ENCODE data around the gene ZNF648.

ZNF648 gene

DNA sequence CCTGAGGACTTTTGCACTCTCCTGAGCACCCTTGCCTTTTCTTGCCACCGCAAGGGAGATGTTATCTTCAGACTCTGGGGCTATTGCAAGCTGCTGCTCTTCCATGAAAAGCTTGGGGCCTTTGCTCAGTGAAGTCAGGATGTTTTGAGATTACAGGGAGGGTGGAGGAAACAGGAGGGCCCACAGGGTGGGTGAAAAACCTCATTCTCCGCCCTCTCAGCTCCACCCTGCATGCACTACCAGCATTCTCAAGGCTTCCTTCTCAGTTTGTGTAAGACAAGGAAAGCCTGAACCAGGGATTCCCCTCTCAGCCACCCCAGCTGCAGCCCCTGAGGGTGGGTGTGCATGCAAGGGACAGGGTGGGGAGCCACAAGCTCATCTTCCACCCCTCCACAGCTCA is 25.8 kb upstream of the ZNF648 start:
- no peak overlapping the region for H3K4me3 ChIP-seq (ENCODE audit: low read length)
- H3K27me3 ChIP-seq (ENCODE audit: insufficient read depth, low read length), result peaks cover 12% of the 10 kb centered on the region
- no peaks in the 10 kb centered on the region for H3K4me1 ChIP-seq (ENCODE audit: insufficient read depth, low read length)
- H3K36me3 ChIP-seq (ENCODE audit: insufficient read depth, low read length), result no peaks in the 10 kb centered on the region
- H2AFZ ChIP-seq (ENCODE audit: low read depth, low read length), result no peak overlapping the region
- no peaks in the 10 kb centered on the region for H3K9me3 ChIP-seq (ENCODE audit: low read length)

- Histone ChIP-seq H2AFZ (ENCODE audit: low read depth, low read length) (no peak overlapping the region), H3K4me1 (ENCODE audit: insufficient read depth, low read length) (no peaks in the 10 kb centered on the region), H3K27me3 (ENCODE audit: insufficient read depth, low read length) (peaks cover 12% of the 10 kb centered on the region), H3K36me3 (ENCODE audit: insufficient read depth, low read length) (no peaks in the 10 kb centered on the region), H3K9me3 (ENCODE audit: low read length) (no peaks in the 10 kb centered on the region), H3K4me3 (ENCODE audit: low read length) (no peak overlapping the region)
Measured at GRCh38 chr1:182086620-182087019, 25.1 kb upstream of the ZNF648 start.

DNA sequence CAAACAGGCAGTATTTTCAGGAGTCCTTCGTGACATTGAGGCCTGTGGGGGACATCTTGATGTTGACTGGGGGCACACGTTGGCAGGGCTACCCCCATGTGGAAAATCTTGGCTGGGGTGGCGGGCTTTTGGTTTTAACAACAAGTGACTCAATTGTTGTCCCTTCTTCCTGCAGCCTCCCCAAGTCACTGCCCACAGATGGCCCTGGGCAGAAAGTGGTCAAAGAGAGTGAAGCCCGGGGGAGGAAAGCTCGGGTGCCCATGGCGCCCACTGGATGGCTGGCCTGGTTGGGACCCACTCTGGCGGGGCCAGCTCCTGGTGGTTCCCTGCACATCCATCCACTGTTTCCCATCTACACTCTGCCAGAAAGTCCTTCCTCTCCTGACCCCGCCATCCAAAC is 24.6 kb upstream of the ZNF648 start:
- Histone ChIP-seq H3K4me3 (ENCODE audit: low read length) (no peak overlapping the region), H3K4me1 (ENCODE audit: insufficient read depth, low read length) (no peaks in the 10 kb centered on the region), H3K9me3 (ENCODE audit: low read length) (no peaks in the 10 kb centered on the region), H3K27me3 (ENCODE audit: insufficient read depth, low read length) (peaks cover 12% of the 10 kb centered on the region), H3K36me3 (ENCODE audit: insufficient read depth, low read length) (no peaks in the 10 kb centered on the region), H2AFZ (ENCODE audit: low read depth, low read length) (no peak overlapping the region)

DNA sequence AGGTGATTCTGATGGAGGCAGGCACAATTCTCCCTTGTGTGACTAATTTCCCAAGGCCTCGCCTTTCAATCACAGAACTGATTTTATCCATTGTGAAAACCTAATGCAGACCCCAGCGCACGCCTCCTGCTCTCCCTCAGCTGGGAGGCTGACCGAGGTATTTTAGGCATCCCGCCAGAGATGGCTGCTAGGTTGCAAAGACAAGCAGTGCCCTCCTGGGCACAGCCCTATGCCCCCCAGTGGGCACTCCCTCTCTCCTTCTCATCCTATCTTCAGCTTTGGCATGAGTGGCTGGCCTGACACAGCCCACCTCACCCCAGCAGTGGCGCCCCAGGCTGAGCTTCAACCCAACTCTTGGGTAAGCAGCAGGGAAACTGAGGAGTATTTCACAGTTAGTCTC is 24.2 kb upstream of the ZNF648 start:
- peaks cover 12% of the 10 kb centered on the region for H3K27me3 ChIP-seq (ENCODE audit: insufficient read depth, low read length)
- H3K4me3 ChIP-seq (ENCODE audit: low read length), result no peak overlapping the region
- H2AFZ ChIP-seq (ENCODE audit: low read depth, low read length), result no peak overlapping the region
- no peaks in the 10 kb centered on the region for H3K4me1 ChIP-seq (ENCODE audit: insufficient read depth, low read length)
- H3K36me3 ChIP-seq (ENCODE audit: insufficient read depth, low read length), result no peaks in the 10 kb centered on the region
- H3K9me3 ChIP-seq (ENCODE audit: low read length), result no peaks in the 10 kb centered on the region

DNA sequence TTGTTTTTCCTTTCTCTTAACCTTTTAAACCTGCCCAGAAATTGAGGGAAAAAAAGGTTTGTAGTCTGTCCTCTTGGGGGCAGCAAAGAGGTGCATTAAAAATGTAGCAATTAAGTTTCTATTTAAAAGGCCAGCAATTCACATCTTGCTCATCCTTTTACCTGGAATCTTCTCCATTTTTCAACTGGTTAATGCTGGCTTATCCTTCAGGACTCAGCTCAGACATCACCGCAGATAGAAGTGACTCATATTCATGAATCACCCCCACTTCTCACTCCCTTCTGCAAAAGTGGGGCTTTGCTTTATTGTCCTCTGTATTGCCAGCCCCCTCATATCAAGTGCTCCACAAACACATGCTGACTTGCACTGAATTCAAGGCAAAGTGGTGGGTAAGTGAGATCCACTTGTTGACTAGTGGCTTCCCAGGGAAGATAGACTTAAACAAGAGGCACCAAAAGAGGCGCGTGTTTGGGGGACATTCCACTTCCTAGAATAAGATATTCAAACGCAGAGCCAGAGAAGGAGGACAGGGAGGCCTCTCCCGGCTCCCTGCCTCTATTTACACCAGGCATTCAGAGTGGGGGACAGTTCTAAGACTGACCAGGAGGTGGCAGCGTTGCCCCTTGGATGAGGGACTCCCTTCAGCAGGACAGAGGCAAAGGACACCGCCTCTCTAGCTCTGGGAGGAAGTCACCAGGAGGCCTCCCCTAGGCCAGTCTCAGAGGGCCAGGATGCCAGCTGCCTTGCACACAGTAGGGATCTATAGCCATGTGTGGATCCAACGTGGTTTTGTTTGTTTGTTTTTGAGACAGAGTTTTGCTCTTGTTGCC is 23.2 kb upstream of the ZNF648 start:
- H3K9me3 ChIP-seq (ENCODE audit: low read length), result no peaks in the 10 kb centered on the region
- H3K36me3 ChIP-seq (ENCODE audit: insufficient read depth, low read length), result no peaks in the 10 kb centered on the region
- peaks cover 12% of the 10 kb centered on the region for H3K27me3 ChIP-seq (ENCODE audit: insufficient read depth, low read length)
- no peaks in the 10 kb centered on the region for H3K4me1 ChIP-seq (ENCODE audit: insufficient read depth, low read length)
- no peak overlapping the region for H2AFZ ChIP-seq (ENCODE audit: low read depth, low read length)
- no peak overlapping the region for H3K4me3 ChIP-seq (ENCODE audit: low read length)

GRCh38 chr1:182083851-182084486 is 22.5 kb upstream of the ZNF648 start:
- Histone ChIP-seq H3K27me3 (ENCODE audit: insufficient read depth, low read length) (peaks cover 11% of the 10 kb centered on the region), H3K9me3 (ENCODE audit: low read length) (no peaks in the 10 kb centered on the region), H3K4me1 (ENCODE audit: insufficient read depth, low read length) (no peaks in the 10 kb centered on the region), H3K36me3 (ENCODE audit: insufficient read depth, low read length) (no peaks in the 10 kb centered on the region), H3K4me3 (ENCODE audit: low read length) (no peak overlapping the region), H2AFZ (ENCODE audit: low read depth, low read length) (no peak overlapping the region)

GRCh38 chr1:182080955-182081582 is 19.6 kb upstream of the ZNF648 start:
- H3K4me3 ChIP-seq (ENCODE audit: low read length), result no peak overlapping the region
- no peaks in the 10 kb centered on the region for H3K9me3 ChIP-seq (ENCODE audit: low read length)

DNA sequence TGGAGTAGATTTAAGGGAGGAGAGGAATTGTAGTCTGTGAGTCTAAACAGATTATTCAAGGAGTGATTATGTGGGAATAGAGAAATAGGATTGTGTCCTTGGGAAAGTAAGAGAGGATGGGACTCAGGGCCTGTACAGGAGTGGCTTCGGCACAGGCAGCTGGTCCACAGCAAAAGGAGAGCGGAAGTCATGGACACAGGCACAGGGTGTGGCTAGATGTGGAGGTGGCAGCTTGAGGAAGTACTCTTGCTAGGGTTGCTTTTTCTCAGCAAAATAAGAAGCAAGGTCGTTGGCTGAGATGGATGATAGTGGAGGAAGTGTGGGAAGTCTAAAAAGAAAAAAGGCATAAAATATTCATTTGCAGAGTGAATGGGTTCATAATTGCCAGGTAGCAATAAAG is 18.5 kb upstream of the ZNF648 start:
- Histone ChIP-seq H3K4me1 (ENCODE audit: insufficient read depth, low read length) (no peaks in the 10 kb centered on the region), H3K36me3 (ENCODE audit: insufficient read depth, low read length) (no peaks in the 10 kb centered on the region), H3K9me3 (ENCODE audit: low read length) (no peaks in the 10 kb centered on the region), H3K4me3 (ENCODE audit: low read length) (no peak overlapping the region), H3K27me3 (ENCODE audit: insufficient read depth, low read length) (no peaks in the 10 kb centered on the region), H2AFZ (ENCODE audit: low read depth, low read length) (no peak overlapping the region)

More at GRCh38 chr1:182080955-182081582, 19.6 kb upstream of the ZNF648 start:
- no peaks in the 10 kb centered on the region for H3K27me3 ChIP-seq (ENCODE audit: insufficient read depth, low read length)
- H3K36me3 ChIP-seq (ENCODE audit: insufficient read depth, low read length), result no peaks in the 10 kb centered on the region
- H2AFZ ChIP-seq (ENCODE audit: low read depth, low read length), result no peak overlapping the region
- no peaks in the 10 kb centered on the region for H3K4me1 ChIP-seq (ENCODE audit: insufficient read depth, low read length)

DNA sequence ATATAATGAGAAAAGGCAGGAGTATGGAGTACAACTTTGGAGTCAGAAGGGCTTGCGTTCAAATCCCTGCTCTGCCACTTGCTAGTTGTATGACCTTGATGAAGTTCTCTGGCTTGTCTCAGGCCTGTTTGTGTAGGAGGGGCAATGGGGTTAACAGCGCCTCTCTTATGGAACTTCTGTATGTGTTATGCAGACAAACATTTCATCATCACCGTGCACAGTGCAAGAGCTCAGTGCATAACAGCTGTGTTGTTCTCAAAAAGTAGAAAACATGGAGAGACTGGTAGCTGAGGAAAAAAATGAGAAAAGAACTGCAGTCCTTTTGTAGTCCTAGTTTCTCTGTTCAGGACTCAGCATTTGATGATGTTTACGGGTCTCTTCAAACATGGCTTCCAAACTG is 10.4 kb upstream of the ZNF648 start:
- Histone ChIP-seq H3K4me3 (ENCODE audit: low read length) (no peak overlapping the region), H2AFZ (ENCODE audit: low read depth, low read length) (no peak overlapping the region), H3K9me3 (ENCODE audit: low read length) (no peaks in the 10 kb centered on the region), H3K27me3 (ENCODE audit: insufficient read depth, low read length) (peaks cover 5% of the 10 kb centered on the region), H3K4me1 (ENCODE audit: insufficient read depth, low read length) (no peaks in the 10 kb centered on the region), H3K36me3 (ENCODE audit: insufficient read depth, low read length) (no peaks in the 10 kb centered on the region)

- Histone ChIP-seq H3K27me3 (ENCODE audit: insufficient read depth, low read length) (peaks cover 5% of the 10 kb centered on the region), H3K4me1 (ENCODE audit: insufficient read depth, low read length) (no peaks in the 10 kb centered on the region), H3K4me3 (ENCODE audit: low read length) (no peak overlapping the region), H3K9me3 (ENCODE audit: low read length) (no peaks in the 10 kb centered on the region), H2AFZ (ENCODE audit: low read depth, low read length) (no peak overlapping the region), H3K36me3 (ENCODE audit: insufficient read depth, low read length) (no peaks in the 10 kb centered on the region)
Measured at GRCh38 chr1:182069028-182069466, 7.5 kb upstream of the ZNF648 start.

- Histone ChIP-seq H2AFZ (ENCODE audit: low read depth, low read length) (no peak overlapping the region), H3K9me3 (ENCODE audit: low read length) (no peaks in the 10 kb centered on the region), H3K4me1 (ENCODE audit: insufficient read depth, low read length) (no peaks in the 10 kb centered on the region), H3K4me3 (ENCODE audit: low read length) (no peak overlapping the region), H3K27me3 (ENCODE audit: insufficient read depth, low read length) (no peaks in the 10 kb centered on the region), H3K36me3 (ENCODE audit: insufficient read depth, low read length) (no peaks in the 10 kb centered on the region)
Measured at GRCh38 chr1:182066934-182067333, 5.4 kb upstream of the ZNF648 start.

- Histone ChIP-seq H3K36me3 (ENCODE audit: insufficient read depth, low read length) (no peaks in the 10 kb centered on the region), H3K9me3 (ENCODE audit: low read length) (no peaks in the 10 kb centered on the region), H3K27me3 (ENCODE audit: insufficient read depth, low read length) (no peaks in the 10 kb centered on the region), H3K4me3 (ENCODE audit: low read length) (no peak overlapping the region), H2AFZ (ENCODE audit: low read depth, low read length) (no peak overlapping the region), H3K4me1 (ENCODE audit: insufficient read depth, low read length) (no peaks in the 10 kb centered on the region)
Measured at GRCh38 chr1:182065126-182065845, 3.8 kb upstream of the ZNF648 start.

DNA sequence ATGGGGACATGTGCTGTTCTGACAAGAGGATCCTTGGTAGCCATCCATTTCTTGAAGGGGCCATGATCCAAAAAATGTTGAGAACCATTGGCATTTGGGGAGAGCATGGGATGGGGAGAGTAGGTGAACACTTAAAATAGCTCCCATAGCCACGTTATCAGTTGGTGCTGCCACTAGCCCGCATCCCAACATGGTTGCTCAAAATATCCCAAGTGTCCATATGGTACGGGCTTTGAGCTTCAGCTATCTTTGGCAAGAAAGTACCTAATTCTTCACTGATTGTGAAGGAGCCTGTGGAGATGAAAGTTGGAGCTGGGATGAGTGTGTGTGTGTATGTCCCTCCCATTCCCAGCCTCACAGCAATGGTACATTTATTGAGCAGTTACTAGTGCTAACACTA is 3.1 kb upstream of the ZNF648 start:
- Histone ChIP-seq H3K9me3 (ENCODE audit: low read length) (no peaks in the 10 kb centered on the region), H3K27me3 (ENCODE audit: insufficient read depth, low read length) (no peaks in the 10 kb centered on the region), H3K4me3 (ENCODE audit: low read length) (no peak overlapping the region), H3K36me3 (ENCODE audit: insufficient read depth, low read length) (no peaks in the 10 kb centered on the region), H3K4me1 (ENCODE audit: insufficient read depth, low read length) (no peaks in the 10 kb centered on the region), H2AFZ (ENCODE audit: low read depth, low read length) (no peak overlapping the region)

All from neuron (in vitro differentiated cells).